Adipocyte (in vitro differentiated cells): ENCODE measurements around the gene FSIP2.

ENCODE experiments used
- DNase-seq: peaks from one replicate; pipeline ENCODE4 v3.0.0-alpha.2; 2015; ENCODE audit warnings: low read depth
- H3K27me3 ChIP-seq: replicated peaks from 2 replicates; pipeline ENCODE4 v1.7.0; 2013; ENCODE audit warnings: mild to moderate bottlenecking, low read length, moderate library complexity; ENCODE audit not compliant: control insufficient read depth, insufficient read depth
- H3K36me3 ChIP-seq: 2 replicates; pipeline ENCODE4 v1.7.0; 2013; ENCODE audit warnings: low read length, mild to moderate bottlenecking, moderate library complexity; ENCODE audit not compliant: control insufficient read depth, insufficient read depth, severe bottlenecking
- H3K4me1 ChIP-seq: 2 replicates; pipeline ENCODE4 v1.7.0; 2013; ENCODE audit warnings: mild to moderate bottlenecking, low read length, moderate library complexity; ENCODE audit not compliant: control insufficient read depth, insufficient read depth
- H3K4me3 ChIP-seq: 2 replicates; pipeline ENCODE4 v1.7.0; 2013; ENCODE audit warnings: mild to moderate bottlenecking, low read length, moderate library complexity
- H3K9ac ChIP-seq: 2 replicates; pipeline ENCODE4 v1.7.0; 2013; ENCODE audit warnings: mild to moderate bottlenecking, low read length, moderate library complexity
- H3K9me3 ChIP-seq: 2 replicates; pipeline ENCODE4 v1.7.0; 2013; ENCODE audit warnings: mild to moderate bottlenecking, low read length, moderate library complexity; ENCODE audit not compliant: control insufficient read depth

FSIP2 gene

GRCh38 chr2:185811580-185811979 is 73.0 kb downstream of the FSIP2 start:
- no peaks in the 10 kb centered on the region for H3K27me3 ChIP-seq
- H3K36me3 ChIP-seq = no peaks in the 10 kb centered on the region
- no peak for DNase-seq
- no peaks in the 10 kb centered on the region for H3K4me1 ChIP-seq
- no peak overlapping the region for H3K4me3 ChIP-seq
- no peaks in the 10 kb centered on the region for H3K9me3 ChIP-seq
- no peak overlapping the region for H3K9ac ChIP-seq

- peaks cover 7% of the 10 kb centered on the region for H3K9me3 ChIP-seq
- H3K4me1 ChIP-seq = no peaks in the 10 kb centered on the region
- H3K36me3 ChIP-seq = no peaks in the 10 kb centered on the region
- H3K9ac ChIP-seq = no peak overlapping the region
- no peaks in the 10 kb centered on the region for H3K27me3 ChIP-seq
- no peak overlapping the region for H3K4me3 ChIP-seq
- DNase-seq = no peak
Measured at GRCh38 chr2:185813707-185814106, 75.1 kb downstream of the FSIP2 start.

GRCh38 chr2:185817991-185818390 is 79.4 kb downstream of the FSIP2 start:
- no peaks in the 10 kb centered on the region for H3K27me3 ChIP-seq
- DNase-seq = no peak
- H3K4me3 ChIP-seq = no peak overlapping the region
- no peak overlapping the region for H3K9ac ChIP-seq
- H3K36me3 ChIP-seq = no peaks in the 10 kb centered on the region
- H3K4me1 ChIP-seq = no peaks in the 10 kb centered on the region
- H3K9me3 ChIP-seq = peaks cover 7% of the 10 kb centered on the region

DNA sequence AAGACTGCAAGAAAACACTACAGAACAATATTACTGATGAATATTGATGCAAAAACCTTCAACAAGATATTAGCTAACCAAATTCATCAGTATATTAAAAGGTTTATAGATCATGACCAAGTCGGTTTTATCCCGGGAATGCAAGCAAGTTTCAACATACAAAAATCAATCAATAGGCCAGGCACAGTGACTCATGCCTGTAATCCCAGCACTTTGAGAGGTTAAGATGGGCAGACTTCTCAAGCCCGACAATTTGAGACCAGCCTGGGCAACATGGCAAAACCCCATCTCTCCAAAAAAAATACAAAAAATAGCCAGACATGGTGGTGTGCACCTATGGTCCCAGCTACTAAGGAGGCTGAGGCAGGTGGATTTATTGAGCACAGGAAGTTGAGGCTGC is 82.9 kb downstream of the FSIP2 start:
- H3K9ac ChIP-seq = no peak overlapping the region
- H3K4me1 ChIP-seq = no peaks in the 10 kb centered on the region
- H3K9me3 ChIP-seq = peaks cover 10% of the 10 kb centered on the region
- no peaks in the 10 kb centered on the region for H3K36me3 ChIP-seq
- DNase-seq = no peak
- H3K4me3 ChIP-seq = no peak overlapping the region
- H3K27me3 ChIP-seq = no peaks in the 10 kb centered on the region

DNA sequence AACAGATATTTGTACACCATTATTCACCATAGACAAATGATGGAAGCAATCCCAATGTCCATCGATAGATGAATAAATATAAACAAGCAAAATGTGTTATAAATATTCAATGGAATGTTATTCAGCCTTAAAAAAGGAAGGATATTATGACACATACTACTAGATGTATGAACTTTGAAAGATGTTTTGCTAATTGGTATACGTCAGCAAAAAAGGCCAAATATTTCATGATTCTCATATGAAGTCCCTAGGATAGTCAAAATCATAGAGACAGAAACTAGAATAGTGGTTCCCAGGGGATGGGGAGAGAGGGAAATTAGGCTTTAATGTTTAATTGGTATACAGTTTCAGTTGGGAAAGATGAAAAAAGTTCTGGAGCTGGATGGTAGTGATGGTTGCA is 85.2 kb downstream of the FSIP2 start:
- no peaks in the 10 kb centered on the region for H3K27me3 ChIP-seq
- DNase-seq = no peak
- no peak overlapping the region for H3K4me3 ChIP-seq
- no peaks in the 10 kb centered on the region for H3K4me1 ChIP-seq
- no peaks in the 10 kb centered on the region for H3K36me3 ChIP-seq
- H3K9me3 ChIP-seq = peaks cover 3% of the 10 kb centered on the region
- H3K9ac ChIP-seq = no peak overlapping the region

- no peaks in the 10 kb centered on the region for H3K27me3 ChIP-seq
- H3K4me1 ChIP-seq = no peaks in the 10 kb centered on the region
- no peak for DNase-seq
- no peaks in the 10 kb centered on the region for H3K36me3 ChIP-seq
- H3K4me3 ChIP-seq = no peak overlapping the region
- no peak overlapping the region for H3K9ac ChIP-seq
- peaks cover 3% of the 10 kb centered on the region for H3K9me3 ChIP-seq
Measured at GRCh38 chr2:185825557-185825956, 87.0 kb downstream of the FSIP2 start.

GRCh38 chr2:185828326-185828725 is 89.7 kb downstream of the FSIP2 start:
- no peak for DNase-seq
- H3K4me1 ChIP-seq = no peaks in the 10 kb centered on the region
- H3K9ac ChIP-seq = no peak overlapping the region
- peaks cover 2% of the 10 kb centered on the region for H3K9me3 ChIP-seq
- no peaks in the 10 kb centered on the region for H3K36me3 ChIP-seq
- H3K4me3 ChIP-seq = no peak overlapping the region
- H3K27me3 ChIP-seq = no peaks in the 10 kb centered on the region

DNA sequence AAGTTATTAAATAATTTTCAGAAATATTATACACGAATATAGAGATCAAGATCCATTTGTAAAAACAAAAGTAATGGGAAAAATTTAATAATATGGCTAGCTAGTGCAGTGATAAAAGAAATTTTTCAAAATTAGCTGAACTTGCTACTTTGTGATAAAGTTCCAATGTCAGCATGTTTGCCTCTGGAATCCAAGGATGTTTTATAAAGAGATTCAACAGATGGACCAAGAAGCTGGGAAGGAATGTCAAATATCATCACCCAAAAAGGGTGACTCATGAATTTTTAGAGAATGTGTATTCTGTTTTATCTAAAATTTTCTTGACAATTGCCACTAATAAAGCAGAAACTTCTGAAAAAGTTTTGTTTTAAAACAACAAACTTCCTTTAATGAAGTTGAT is 95.3 kb downstream of the FSIP2 start:
- DNase-seq = peak; percentile 11
- Histone ChIP-seq H3K9me3 (peaks cover 11% of the 10 kb centered on the region), H3K9ac (no peak overlapping the region), H3K4me3 (no peak overlapping the region), H3K36me3 (no peaks in the 10 kb centered on the region), H3K27me3 (no peaks in the 10 kb centered on the region), H3K4me1 (no peaks in the 10 kb centered on the region)

DNA sequence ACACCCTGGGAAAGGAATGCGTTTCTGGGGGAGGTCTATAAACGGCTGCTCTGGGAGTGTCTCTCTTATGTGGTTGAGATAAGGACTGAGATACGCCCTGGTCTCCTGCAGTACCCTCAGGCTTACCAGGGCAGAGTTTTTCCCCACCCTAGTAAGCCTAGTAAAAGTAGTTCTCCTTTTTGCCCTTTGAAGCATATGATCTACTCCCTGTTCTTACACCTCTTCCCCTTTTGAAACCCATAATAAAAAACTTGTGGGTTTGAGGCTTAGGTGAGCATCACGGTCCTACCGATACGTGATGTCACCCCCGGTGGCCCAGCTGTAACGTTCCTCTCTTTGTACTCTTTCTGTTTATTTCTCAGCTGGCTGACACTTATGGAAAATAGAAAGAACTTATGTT is 97.4 kb downstream of the FSIP2 start:
- Histone ChIP-seq H3K9me3 (peaks cover 15% of the 10 kb centered on the region), H3K9ac (no peak overlapping the region), H3K27me3 (no peaks in the 10 kb centered on the region), H3K4me1 (no peaks in the 10 kb centered on the region), H3K4me3 (no peak overlapping the region), H3K36me3 (no peaks in the 10 kb centered on the region)
- no peak for DNase-seq

DNA sequence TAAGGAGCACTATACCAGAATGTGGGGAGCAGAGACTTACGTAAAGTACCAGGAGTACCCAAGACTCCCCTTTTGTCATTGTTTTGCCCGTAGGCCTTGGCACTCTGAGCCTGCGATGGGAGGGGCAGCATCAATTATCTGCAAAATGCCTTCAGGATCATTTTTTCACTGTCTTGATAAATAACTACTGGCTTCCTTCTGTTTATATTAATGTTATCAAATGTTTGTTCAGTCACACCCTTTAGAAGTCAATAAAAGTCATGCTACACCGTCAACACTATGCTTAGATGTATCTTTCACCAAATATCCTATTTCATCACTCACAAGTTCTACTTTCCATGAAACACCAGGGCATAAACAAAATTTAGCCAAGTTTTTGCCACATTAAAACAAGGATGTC is 116.3 kb downstream of the FSIP2 start:
- H3K9ac ChIP-seq = no peak overlapping the region
- H3K36me3 ChIP-seq = no peaks in the 10 kb centered on the region
- H3K27me3 ChIP-seq = no peaks in the 10 kb centered on the region
- H3K4me3 ChIP-seq = no peak overlapping the region
- no peak for DNase-seq
- no peaks in the 10 kb centered on the region for H3K4me1 ChIP-seq
- H3K9me3 ChIP-seq = no peaks in the 10 kb centered on the region

DNA sequence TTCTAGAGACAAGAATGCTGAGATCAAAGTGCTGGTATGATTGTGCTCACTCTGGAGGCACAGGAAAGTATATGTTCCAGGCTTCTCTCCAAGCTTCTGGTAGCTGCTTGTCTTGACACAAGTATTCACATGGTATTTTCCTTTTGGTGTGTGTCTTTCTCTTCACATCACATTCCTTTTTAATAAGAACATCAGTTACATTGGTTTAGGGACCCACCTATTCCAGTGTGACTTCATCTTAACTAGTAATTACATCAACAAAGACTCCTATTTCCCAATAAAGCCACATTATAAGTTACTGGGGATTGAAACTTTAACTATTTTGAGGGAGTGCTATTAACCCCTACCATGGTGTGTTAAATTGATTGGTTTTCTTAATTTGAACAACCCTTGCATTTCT is 119.1 kb downstream of the FSIP2 start:
- Histone ChIP-seq H3K9ac (no peak overlapping the region), H3K4me3 (no peak overlapping the region), H3K27me3 (no peaks in the 10 kb centered on the region), H3K4me1 (no peaks in the 10 kb centered on the region), H3K9me3 (no peaks in the 10 kb centered on the region), H3K36me3 (no peaks in the 10 kb centered on the region)
- peak; percentile 57 for DNase-seq

DNA sequence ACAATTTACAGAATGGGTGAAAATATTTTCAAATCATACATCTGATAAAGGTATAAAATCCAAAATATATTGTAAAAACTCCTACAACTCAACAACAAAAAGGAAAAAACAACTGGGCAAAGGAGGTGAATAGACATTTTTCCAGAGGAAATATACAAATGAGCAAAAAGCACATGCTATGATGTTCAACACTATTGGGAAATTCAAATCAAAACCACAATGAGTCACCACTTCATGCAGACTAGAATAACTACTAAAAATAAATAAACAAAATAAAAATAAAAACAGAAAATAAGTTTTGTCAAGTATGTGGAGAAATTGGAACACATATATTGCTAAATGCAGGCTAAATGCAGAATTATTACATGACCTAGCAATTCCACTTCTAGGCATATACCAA is 120.9 kb downstream of the FSIP2 start:
- H3K4me3 ChIP-seq = no peak overlapping the region
- no peaks in the 10 kb centered on the region for H3K27me3 ChIP-seq
- DNase-seq = peak; percentile 73

More for the DNA sequence above, 120.9 kb downstream of the FSIP2 start:
- no peaks in the 10 kb centered on the region for H3K36me3 ChIP-seq
- H3K4me1 ChIP-seq = no peaks in the 10 kb centered on the region
- no peaks in the 10 kb centered on the region for H3K9me3 ChIP-seq
- H3K9ac ChIP-seq = no peak overlapping the region
